Right atrium auricular region (tissue), 2 donors: ENCODE results near the gene ABCC4. TPM values are rescaled to one million over a fixed set of nuclear protein-coding genes. Genes with fewer than 3 reads are reported as not detected.

Source experiments
- DNase-seq: peaks from one replicate; pipeline ENCODE4 v3.0.0-alpha.2; 2019; ENCODE audit warnings: low spot score
- H3K27ac ChIP-seq, 2 donors: fragments of 200-600 bp; sonication (generic); 1 replicate in 1 of 2; 2 replicates in 1 of 2; pipeline ENCODE4 v1.5.1; 2016 to 2019
- H3K27me3 ChIP-seq, 2 donors: fragments of 200-600 bp; sonication (generic); one replicate each; pipeline versions ENCODE4 v1.5.1 to v1.6.0; 2017 to 2019
- H3K36me3 ChIP-seq: fragments of 200-600 bp; sonication (generic); one replicate; pipeline ENCODE4 v1.5.1; 2016
- H3K4me1 ChIP-seq, 2 donors: fragments of 200-600 bp; sonication (generic); one replicate each; pipeline versions ENCODE4 v1.5.1 to v1.6.0; 2017 to 2019
- H3K4me3 ChIP-seq, 2 donors: fragments of 200-600 bp; sonication (generic); 1 replicate in 1 of 2; 2 replicates in 1 of 2; pipeline ENCODE4 v1.5.1; 2017 to 2019; ENCODE audit warnings: mild to moderate bottlenecking in 1 of 2, moderate library complexity in 1 of 2
- H3K9me3 ChIP-seq, 2 donors: fragments of 200-600 bp; sonication (generic); one replicate each; pipeline ENCODE4 v1.5.1; 2019
- CTCF ChIP-seq, 2 donors: fragments of 200-600 bp; sonication (generic); IDR thresholded peaks; one replicate each; pipeline ENCODE4 v1.5.1; 2019; ENCODE audit warnings: antibody characterized with exemption in 2 of 2
- total RNA-seq, 2 donors: library from RNA; depleted of rRNA; stranded (reverse); fragments of >200 nt; gene quantifications; one replicate each; pipeline ENCODE4 v1.1.0, GENCODE V29; 2016

Gene ABCC4
- total RNA-seq, 2 donors from 2014 or later, result 3.0 to 4.2 TPM

- no peak overlapping the region for H3K4me3 ChIP-seq
- peaks cover 0 to 10% of the 10 kb centered on the region in 2 donors for H3K9me3 ChIP-seq
- DNase-seq, result no peak
- no peak overlapping the region for H3K27ac ChIP-seq
- TF ChIP-seq CTCF (IDR thresholded peaks at IDR 0.05), result no peak
- no peaks in the 10 kb centered on the region for H3K4me1 ChIP-seq
- H3K27me3 ChIP-seq, result no peaks in the 10 kb centered on the region
- no peaks in the 10 kb centered on the region for H3K36me3 ChIP-seq
Observed at GRCh38 chr13:94978516-94978915, 322.7 kb downstream of the ABCC4 start.

- no peak overlapping the region for H3K4me3 ChIP-seq
- no peaks in the 10 kb centered on the region for H3K36me3 ChIP-seq
- no peak for DNase-seq
- H3K27me3 ChIP-seq, result no peaks in the 10 kb centered on the region
- TF ChIP-seq CTCF (IDR thresholded peaks at IDR 0.05), result no peak
- no peak overlapping the region for H3K27ac ChIP-seq
- peaks cover 0 to 10% of the 10 kb centered on the region in 2 donors for H3K9me3 ChIP-seq
- H3K4me1 ChIP-seq, result no peaks in the 10 kb centered on the region
Observed at GRCh38 chr13:94974015-94974951, 327.0 kb downstream of the ABCC4 start.

GRCh38 chr13:94972262-94972661 lies 329.0 kb downstream of the ABCC4 start:
- Histone ChIP-seq H3K9me3 (peaks cover 0 to 10% of the 10 kb centered on the region in 2 donors), H3K4me3 (no peak overlapping the region), H3K4me1 (peaks cover 0 to 10% of the 10 kb centered on the region in 2 donors), H3K36me3 (no peaks in the 10 kb centered on the region), H3K27ac (no peak overlapping the region), H3K27me3 (peaks cover 8 to 12% of the 10 kb centered on the region in 2 donors)
- TF ChIP-seq CTCF (IDR thresholded peaks at IDR 0.05), result no peak
- DNase-seq, result no peak
